ENCODE data around the gene ALDH2.

Gene ALDH2

DNA sequence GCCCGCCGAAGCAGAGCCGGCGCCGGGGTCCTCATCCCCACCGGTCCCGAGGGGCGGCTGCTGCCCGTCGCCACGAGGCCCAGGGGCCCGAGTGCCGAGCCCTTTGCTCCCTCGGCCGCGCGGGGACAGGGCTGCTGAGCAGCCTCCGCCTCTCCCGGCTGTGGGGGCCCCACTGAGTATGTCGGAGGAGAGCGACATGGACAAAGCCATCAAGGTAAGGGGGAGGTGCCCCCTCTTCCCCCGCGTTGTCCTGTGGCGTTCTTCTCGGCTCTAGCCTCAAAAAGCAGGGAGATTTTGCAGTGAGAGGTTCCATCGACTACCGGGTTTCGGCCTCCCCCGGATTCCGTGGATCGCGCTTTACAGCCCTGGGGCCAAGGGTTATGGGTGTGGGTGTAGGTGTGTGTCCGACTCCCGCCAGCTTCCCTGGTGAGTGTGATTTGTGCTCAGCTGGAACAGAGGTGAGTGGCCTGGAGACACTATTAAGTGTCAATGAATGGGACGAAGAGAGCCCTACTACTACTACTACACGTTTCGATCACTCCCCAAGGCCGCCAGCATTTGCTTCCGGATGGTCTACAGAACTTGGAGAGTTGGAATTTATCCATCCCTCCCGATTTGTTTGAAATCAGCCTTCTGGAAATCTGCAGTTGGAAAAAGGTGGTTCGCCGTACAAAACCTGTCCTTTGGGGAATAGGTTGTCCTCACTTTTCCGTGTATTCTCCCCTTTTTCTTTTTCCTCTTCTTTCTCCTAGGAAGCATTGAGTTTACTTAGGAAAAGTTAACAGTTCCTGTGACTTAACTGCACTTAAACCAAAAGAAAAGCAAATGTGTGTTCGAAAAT is 76.0 kb downstream of the ALDH2 start:
- FAIRE-seq = no peak
- TF ChIP-seq, protein P1, sequence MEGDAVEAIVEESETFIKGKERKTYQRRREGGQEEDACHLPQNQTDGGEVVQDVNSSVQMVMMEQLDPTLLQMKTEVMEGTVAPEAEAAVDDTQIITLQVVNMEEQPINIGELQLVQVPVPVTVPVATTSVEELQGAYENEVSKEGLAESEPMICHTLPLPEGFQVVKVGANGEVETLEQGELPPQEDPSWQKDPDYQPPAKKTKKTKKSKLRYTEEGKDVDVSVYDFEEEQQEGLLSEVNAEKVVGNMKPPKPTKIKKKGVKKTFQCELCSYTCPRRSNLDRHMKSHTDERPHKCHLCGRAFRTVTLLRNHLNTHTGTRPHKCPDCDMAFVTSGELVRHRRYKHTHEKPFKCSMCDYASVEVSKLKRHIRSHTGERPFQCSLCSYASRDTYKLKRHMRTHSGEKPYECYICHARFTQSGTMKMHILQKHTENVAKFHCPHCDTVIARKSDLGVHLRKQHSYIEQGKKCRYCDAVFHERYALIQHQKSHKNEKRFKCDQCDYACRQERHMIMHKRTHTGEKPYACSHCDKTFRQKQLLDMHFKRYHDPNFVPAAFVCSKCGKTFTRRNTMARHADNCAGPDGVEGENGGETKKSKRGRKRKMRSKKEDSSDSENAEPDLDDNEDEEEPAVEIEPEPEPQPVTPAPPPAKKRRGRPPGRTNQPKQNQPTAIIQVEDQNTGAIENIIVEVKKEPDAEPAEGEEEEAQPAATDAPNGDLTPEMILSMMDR (IDR thresholded peaks at IDR 0.05; ENCODE audit: insufficient read depth, missing control alignments) = no peak
- DNase-seq (ENCODE audit: insufficient read length, low spot score) = no peak

DNA sequence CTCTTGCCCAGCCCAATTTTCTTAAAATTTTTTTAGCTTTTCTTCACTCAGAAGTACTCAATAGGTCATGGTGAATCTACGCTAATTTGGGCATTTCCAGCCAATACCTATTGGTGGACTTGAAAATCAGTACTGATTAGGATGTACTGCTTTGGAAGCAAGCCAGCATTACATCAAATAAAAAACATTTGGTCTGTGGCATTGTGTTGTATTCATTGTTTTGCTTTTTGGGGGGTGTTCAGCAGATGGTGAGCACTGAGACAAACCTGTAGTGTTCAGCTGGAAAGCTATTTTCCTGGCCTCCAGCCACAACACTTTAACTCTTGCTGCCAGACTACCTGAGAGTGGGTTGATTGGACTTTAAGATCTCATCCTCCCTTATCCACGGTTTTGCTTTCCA is 79.3 kb downstream of the ALDH2 start:
- FAIRE-seq = no peak
- DNase-seq (ENCODE audit: insufficient read length, low spot score) = no peak
- TF ChIP-seq, protein P1 (IDR thresholded peaks at IDR 0.05; ENCODE audit: insufficient read depth, missing control alignments) = no peak

DNA sequence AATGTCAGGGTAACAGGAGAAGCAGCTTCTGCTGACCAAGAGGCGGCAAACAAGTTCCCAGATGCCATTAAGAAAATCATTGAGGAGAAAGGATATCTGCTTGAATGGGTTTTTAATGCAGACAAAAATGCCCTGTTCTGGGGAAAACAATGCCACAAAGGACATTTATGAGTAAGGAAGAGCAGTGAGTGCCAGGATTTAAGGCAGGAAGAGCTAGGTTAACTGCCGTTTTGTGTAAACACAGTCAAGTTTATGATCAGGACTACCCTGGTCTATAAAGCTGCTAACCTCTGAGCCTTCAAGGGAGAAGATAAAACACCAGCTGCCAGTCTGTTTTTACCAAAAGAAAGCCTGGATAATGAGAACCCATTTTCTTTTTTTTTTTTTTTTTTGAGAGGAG is 83.8 kb downstream of the ALDH2 start:
- FAIRE-seq = no peak
- DNase-seq (ENCODE audit: insufficient read length, low spot score) = no peak
- TF ChIP-seq, protein P1 (IDR thresholded peaks at IDR 0.05; ENCODE audit: insufficient read depth, missing control alignments) = no peak

DNA sequence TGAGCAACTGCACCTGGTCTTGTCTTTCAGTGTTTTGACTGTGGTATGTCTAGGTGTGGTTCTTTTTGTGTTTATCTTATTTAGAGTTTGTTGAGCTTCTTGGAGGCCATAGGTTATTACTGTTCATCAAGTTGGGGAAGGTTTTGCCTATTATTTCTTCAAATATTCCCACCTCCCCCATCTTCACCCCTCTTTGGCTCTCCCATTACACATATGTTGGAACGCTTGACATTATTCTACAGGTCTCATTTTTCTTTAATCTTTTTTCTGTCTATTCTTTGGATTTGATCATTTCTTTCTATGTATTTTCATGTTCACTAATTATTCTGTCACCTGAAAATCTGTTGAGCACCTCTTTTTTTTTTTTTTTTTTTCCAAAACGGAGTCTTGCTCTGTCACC is 91.5 kb downstream of the ALDH2 start:
- no peak for DNase-seq (ENCODE audit: insufficient read length, low spot score)

DNA sequence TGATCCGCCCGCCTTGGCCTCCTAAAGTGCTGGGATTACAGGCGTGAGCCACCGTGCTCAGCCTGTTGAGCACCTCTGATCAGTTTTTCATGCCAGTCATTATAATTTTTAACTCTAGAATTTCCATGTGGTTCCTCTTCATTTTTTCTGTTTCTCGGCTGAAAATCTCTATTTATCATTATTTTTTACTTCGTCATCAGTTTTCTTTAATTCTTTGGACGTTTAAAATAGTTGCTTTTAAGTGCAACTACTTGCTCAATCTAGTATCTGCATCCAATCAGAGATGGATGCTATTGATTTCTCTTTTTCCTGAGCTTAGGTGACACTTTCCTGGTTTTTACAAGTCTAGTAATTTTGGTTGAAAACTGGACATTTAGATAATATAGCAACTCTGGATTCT is 92.0 kb downstream of the ALDH2 start:
- TF ChIP-seq, protein P1 (IDR thresholded peaks at IDR 0.05; ENCODE audit: insufficient read depth, missing control alignments) = no peak
- DNase-seq (ENCODE audit: insufficient read length, low spot score) (no peak), FAIRE-seq (no peak)

More for the DNA sequence above, 91.5 kb downstream of the ALDH2 start:
- FAIRE-seq = no peak
- TF ChIP-seq, protein P1 (IDR thresholded peaks at IDR 0.05; ENCODE audit: insufficient read depth, missing control alignments) = no peak

DNA sequence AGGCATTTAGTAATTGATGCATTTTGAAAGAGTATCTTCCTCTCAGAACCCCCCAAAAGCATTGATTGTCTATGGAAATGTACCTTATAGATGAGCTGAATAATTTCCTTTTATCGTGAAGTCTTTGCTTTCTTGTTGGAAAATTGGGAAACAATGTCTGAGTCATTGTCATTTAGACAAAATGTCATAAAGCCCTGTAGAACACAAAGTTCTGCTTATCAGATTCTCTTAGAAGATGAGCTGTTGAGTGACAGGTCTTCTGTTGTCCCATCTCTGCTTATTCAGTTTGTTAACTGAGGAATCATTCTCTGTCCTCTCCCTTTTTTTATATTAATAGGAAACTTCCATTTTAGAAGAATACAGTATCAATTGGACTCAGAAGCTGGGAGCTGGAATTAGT is 98.2 kb downstream of the ALDH2 start:
- TF ChIP-seq, protein P1 (IDR thresholded peaks at IDR 0.05; ENCODE audit: insufficient read depth, missing control alignments) = no peak
- no peak for FAIRE-seq
- no peak for DNase-seq (ENCODE audit: insufficient read length, low spot score)
